Right lobe of liver (tissue), 6 donors: ENCODE results near the gene LIG3. TPM values are rescaled to one million over a fixed set of nuclear protein-coding genes. Genes with fewer than 3 reads are reported as not detected.
A peak's percentile ranks its signal among the peaks of the same experiment; 100 is the strongest.
"Not testable (repeated sequence)": the region's sequence is repeated elsewhere in the genome, so short reads cannot be mapped to it uniquely, and the experiment has no call there.

Experiments
- ATAC-seq, 4 donors: fragments of 200-7000 bp; cut with Tn5 transposase; one replicate each; pipeline ENCODE4 v1.9.1; 2020; ENCODE audit warnings: mild to moderate bottlenecking in 4 of 4, moderate library complexity in 4 of 4
- DNase-seq, 3 donors: peaks; one replicate each; pipeline ENCODE4 v3.0.0-alpha.2; 2020
- H3K27ac ChIP-seq, 3 donors: fragments of 200-600 bp; one replicate each; pipeline ENCODE4 v1.8.0; 2022
- H3K27me3 ChIP-seq, 2 donors: fragments of 200-600 bp; one replicate each; pipeline ENCODE4 v1.8.0; 2022
- H3K36me3 ChIP-seq, 4 donors: fragments of 200-600 bp; sonication (generic) in 1 of 4; one replicate each; pipeline versions ENCODE4 v1.5.1 to v1.8.0; 2017 to 2022; ENCODE audit warnings: control low read depth in 1 of 4
- H3K4me1 ChIP-seq, 4 donors: fragments of 200-600 bp; sonication (generic) in 1 of 4; one replicate each; pipeline versions ENCODE4 v1.5.1 to v1.8.0; 2017 to 2022; ENCODE audit warnings: control low read depth in 1 of 4
- H3K4me3 ChIP-seq, 3 donors: fragments of 200-600 bp; one replicate each; pipeline ENCODE4 v1.8.0; 2022
- H3K9me3 ChIP-seq, 4 donors: fragments of 200-600 bp; sonication (generic) in 1 of 4; one replicate each; pipeline versions ENCODE4 v1.5.1 to v1.8.0; 2017 to 2022; ENCODE audit warnings: control low read depth in 1 of 4
- POLR2A ChIP-seq: fragments of 450-650 bp; IDR thresholded peaks from one replicate; pipeline ENCODE4 v1.6.1; 2017; ENCODE audit warnings: antibody characterized with exemption, mild to moderate bottlenecking
- WGBS: methylation state at CpG from one replicate; pipeline ENCODE4 v1.1.6; 2018; ENCODE audit warnings: low coverage, low lambda C conversion rate; ENCODE audit not compliant: insufficient coverage; ENCODE audit errors: missing lambda C conversion rate; 5-methylcytosine and 5-hydroxymethylcytosine counted together
- intact Hi-C, 2 donors: fragments of 100-400 bp; cut with DNase I; formaldehyde crosslinking; loops; one replicate each; pipeline versions ENCODE4 v1.11.2 to v1.14.1; 2022
- total RNA-seq, 6 experiments: library from RNA; depleted of rRNA in 2 of 6; stranded (reverse); fragments of >200 nt in 2 of 6; fragmentation: NEBNext Ultra II Directional in 3 of 6; extraction: Animal tissue kit (Norgen Biotek cat#: 25700) in 3 of 6; gene quantifications; one replicate each; pipeline versions ENCODE4 v1.1.0 to v1.2.4, GENCODE V29; 2016 to 2023
- TF ChIP-seq, protein P1 (sequence below), 4 donors: fragments of 200-600 bp in 3 of 4; fragments of 450-650 bp in 1 of 4; IDR thresholded peaks; one replicate each; pipeline versions ENCODE4 v1.5.1 to v1.8.0; 2016 to 2022; ENCODE audit warnings: antibody characterized with exemption in 4 of 4, mild to moderate bottlenecking in 2 of 4
- donor health status: DM: no; HTN: yes; CAD: no.
- donor health status: DM: no; HTN: no; CAD: no.
- donor health status: DM: no; HTN: no; CAD: no.
- donor health status: DM: no; HTN: yes; CAD: no.
- donor health status: DM: no; HTN: yes; CAD: no.

LIG3 gene
- total RNA-seq, 6 experiments from 2014 or later, result 10.6 to 17.0 (median 12.2) TPM

DNA sequence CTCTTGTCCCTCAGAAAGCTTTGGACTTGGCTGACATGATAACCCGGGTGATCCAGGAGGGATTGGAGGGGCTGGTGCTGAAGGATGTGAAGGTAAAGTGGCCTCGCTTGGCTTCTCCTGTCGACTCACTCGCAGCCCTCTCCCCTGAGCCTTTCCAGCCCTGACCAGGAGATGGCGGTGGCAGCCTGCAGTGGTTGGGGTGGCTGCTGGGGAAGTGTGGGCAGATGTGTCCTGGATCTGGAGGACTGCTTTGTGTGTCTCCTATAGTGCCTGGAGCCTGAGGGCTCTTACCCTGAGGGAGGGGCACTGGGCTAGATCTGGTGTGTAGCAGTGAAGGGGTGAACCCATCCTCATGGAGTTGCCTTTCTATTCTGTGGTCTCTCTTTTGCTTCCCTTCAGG is 17.9 kb downstream of the LIG3 start:
- Histone ChIP-seq H3K36me3 (peaks cover 0 to 22% (median 3%) of the 10 kb centered on the region in 4 donors), H3K4me3 (no peak overlapping the region), H3K9me3 (no peaks in the 10 kb centered on the region), H3K4me1 (no peaks in the 10 kb centered on the region), H3K27me3 (no peaks in the 10 kb centered on the region), H3K27ac (no peak overlapping the region)
- intact Hi-C loops, result loop anchor here (10.0 kb wide), 2 partner anchors 97 to 117 kb away; partner anchors contain the start of gene RAD51D (in 1 of the 2)
- ATAC-seq (peak; percentile 93 to 97 (median 94)), DNase-seq (peak; percentile 76 to 83 (median 78))
- 34% methylated on average over 3 of the region's 5 CpGs for whole genome bisulfite sequencing
- TF ChIP-seq, protein P1, sequence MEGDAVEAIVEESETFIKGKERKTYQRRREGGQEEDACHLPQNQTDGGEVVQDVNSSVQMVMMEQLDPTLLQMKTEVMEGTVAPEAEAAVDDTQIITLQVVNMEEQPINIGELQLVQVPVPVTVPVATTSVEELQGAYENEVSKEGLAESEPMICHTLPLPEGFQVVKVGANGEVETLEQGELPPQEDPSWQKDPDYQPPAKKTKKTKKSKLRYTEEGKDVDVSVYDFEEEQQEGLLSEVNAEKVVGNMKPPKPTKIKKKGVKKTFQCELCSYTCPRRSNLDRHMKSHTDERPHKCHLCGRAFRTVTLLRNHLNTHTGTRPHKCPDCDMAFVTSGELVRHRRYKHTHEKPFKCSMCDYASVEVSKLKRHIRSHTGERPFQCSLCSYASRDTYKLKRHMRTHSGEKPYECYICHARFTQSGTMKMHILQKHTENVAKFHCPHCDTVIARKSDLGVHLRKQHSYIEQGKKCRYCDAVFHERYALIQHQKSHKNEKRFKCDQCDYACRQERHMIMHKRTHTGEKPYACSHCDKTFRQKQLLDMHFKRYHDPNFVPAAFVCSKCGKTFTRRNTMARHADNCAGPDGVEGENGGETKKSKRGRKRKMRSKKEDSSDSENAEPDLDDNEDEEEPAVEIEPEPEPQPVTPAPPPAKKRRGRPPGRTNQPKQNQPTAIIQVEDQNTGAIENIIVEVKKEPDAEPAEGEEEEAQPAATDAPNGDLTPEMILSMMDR (IDR thresholded peaks at IDR 0.05), result peak; percentile 81 to 90 (median 86)
- TF ChIP-seq POLR2A, result no peak

DNA sequence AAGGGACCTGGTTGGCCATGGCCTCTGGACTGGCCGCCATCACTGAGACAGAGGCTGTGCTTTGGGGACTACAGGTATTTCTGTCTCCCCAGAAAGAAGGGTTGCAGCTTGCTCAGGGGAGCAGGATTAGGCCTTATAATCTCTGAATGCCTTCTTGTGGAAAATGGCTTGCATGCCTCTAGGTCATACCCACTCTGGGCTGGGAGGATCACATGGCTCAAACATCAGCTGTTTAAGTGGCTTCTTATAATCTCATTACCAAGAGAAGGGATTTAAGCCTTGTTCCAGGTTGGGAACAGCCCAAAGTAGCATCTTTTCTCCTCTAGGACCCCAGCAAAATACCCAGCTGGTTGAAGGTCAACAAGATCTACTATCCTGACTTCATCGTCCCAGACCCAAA is 19.1 kb downstream of the LIG3 start:
- no peaks in the 10 kb centered on the region for H3K9me3 ChIP-seq
- no peak overlapping the region for H3K4me3 ChIP-seq
- ATAC-seq (no peak), DNase-seq (no peak)
- intact Hi-C loops, result loop anchor here (10.0 kb wide), 2 partner anchors 95 to 115 kb away; partner anchors contain the start of gene RAD51D (in 1 of the 2)
- no CpG with 5 or more reads among the region's 2 CpGs for WGBS
- no peaks in the 10 kb centered on the region for H3K4me1 ChIP-seq
- H3K27ac ChIP-seq, result no peak overlapping the region
- no peak for TF ChIP-seq POLR2A
- TF ChIP-seq, protein P1 (IDR thresholded peaks at IDR 0.05), result no peak
- H3K36me3 ChIP-seq, result peaks cover 0 to 11% (median 3%) of the 10 kb centered on the region in 4 donors
- H3K27me3 ChIP-seq, result no peaks in the 10 kb centered on the region

DNA sequence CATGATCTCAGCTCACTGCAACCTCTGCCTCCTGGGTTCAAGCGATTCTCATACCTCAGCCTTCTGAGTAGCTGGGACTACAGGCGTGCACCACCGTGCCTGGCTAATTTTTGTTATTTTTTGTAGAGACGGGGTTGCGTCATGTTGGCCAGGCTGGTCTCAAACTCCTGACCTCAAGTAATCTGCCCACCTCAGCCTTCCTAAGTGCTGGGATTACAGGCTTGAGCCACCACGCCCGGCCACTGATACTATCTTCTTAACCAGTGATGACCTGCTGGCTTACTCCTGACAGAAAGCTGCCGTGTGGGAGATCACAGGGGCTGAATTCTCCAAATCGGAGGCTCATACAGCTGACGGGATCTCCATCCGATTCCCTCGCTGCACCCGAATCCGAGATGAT is 20.7 kb downstream of the LIG3 start:
- ATAC-seq, H3K4me1 ChIP-seq, H3K27ac ChIP-seq, H3K4me3 ChIP-seq, intact Hi-C loops, DNase-seq, H3K27me3 ChIP-seq, H3K36me3 ChIP-seq, H3K9me3 ChIP-seq: not testable (repeated sequence)
- 87% methylated on average over 5 of the region's 14 CpGs for WGBS

DNA sequence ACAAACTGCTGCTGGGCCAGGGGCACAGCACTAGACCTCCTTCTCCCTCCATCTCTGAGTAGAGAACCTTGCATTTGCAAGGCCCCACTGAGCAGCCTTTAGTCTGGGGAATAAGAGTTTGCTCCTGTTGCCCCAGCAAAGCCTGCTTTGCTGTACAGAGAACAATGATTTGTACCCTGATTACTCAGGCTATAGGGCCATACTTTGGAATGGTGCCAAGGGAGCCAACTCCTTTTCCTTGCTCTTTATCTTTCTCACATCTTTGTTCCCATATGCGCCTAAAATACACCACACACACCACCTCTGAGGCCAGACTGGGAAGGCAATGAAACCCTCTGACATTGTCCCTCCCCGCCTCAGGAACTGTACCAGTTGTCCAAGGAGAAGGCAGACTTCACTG is 21.2 kb downstream of the LIG3 start:
- no peaks in the 10 kb centered on the region for H3K4me1 ChIP-seq
- H3K27me3 ChIP-seq, result no peaks in the 10 kb centered on the region
- TF ChIP-seq, protein P1 (IDR thresholded peaks at IDR 0.05), result no peak
- TF ChIP-seq POLR2A, result no peak
- DNase-seq (no peak), ATAC-seq (no peak)
- WGBS, result 93% methylated on average over 2 of the region's 2 CpGs
- peaks cover 0 to under 1% (median 0%) of the 10 kb centered on the region in 4 donors for H3K36me3 ChIP-seq
- no peaks in the 10 kb centered on the region for H3K9me3 ChIP-seq
- H3K4me3 ChIP-seq, result no peak overlapping the region
- no peak overlapping the region for H3K27ac ChIP-seq
- intact Hi-C loops, result no loop called here

DNA sequence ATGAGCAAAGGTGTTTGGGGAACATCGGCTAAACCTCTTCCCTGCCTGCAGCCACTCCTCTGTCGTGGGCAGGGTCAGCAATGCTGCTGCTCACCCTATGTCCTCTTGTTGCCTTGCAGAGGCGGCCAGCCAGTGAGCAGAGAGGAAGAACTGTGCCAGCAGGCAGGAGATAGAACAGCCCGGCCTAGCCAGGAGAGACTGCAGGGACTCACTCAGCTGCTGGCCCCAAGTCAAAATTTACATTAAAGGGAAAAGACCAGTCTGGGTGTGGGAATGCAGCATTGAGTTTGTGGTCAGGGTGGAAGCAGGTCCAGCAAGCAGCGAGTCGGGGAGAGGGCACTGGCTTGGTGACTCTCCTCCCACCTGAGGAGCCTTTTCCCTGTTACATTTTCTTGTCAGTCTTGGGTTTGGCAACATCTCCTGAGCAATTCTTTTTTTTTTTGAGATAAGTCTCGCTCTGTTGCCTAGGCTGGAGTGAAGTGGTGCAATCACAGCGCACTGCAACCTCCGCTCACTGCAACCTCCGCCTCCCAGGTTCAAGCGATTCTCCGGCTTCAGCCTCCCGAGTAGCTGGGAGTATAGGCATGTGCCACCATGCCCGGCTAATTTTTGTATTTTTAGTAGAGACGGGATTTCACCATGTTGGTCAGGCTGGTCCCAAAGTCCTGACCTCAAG is 22.7 kb downstream of the LIG3 start:
- H3K36me3 ChIP-seq, result peaks cover 0 to 4% (median 0%) of the 10 kb centered on the region in 4 donors
- WGBS, result 29% methylated on average over 3 of the region's 15 CpGs
- intact Hi-C loops, result no loop called here

More for the DNA sequence above, 22.7 kb downstream of the LIG3 start:
- H3K4me3 ChIP-seq, result no peak overlapping the region
- no peaks in the 10 kb centered on the region for H3K27me3 ChIP-seq
- TF ChIP-seq POLR2A, result no peak
- H3K27ac ChIP-seq, result no peak overlapping the region
- no peaks in the 10 kb centered on the region for H3K9me3 ChIP-seq
- H3K4me1 ChIP-seq, result no peaks in the 10 kb centered on the region
- DNase-seq, result no peak
- ATAC-seq, result peak in 1 of 4 donors; percentile 29
